Spinal cord (tissue), 10 donors: Measurements from ENCODE around the gene MEOX1. TPM values are rescaled to one million over a fixed set of nuclear protein-coding genes. Genes with fewer than 3 reads are reported as not detected.
"Not testable (repeated sequence)": the region's sequence is repeated elsewhere in the genome, so short reads cannot be mapped to it uniquely, and the experiment has no call there.

Source experiments
- DNase-seq, 6 donors: peaks; one replicate each; pipeline versions ENCODE4 v3.0.0 to v3.0.0-alpha.2; 2013 to 2015; ENCODE audit warnings: low spot score in 6 of 6, low read depth in 4 of 6
- H3K27ac ChIP-seq: one replicate; pipeline ENCODE4 v1.5.1; 2013; ENCODE audit warnings: low read depth, low read length, control low read depth
- H3K27me3 ChIP-seq: one replicate; pipeline ENCODE4 v1.6.1; 2013; ENCODE audit warnings: low read length; ENCODE audit not compliant: control insufficient read depth, insufficient read depth
- H3K36me3 ChIP-seq: one replicate; pipeline ENCODE4 v1.6.1; 2013; ENCODE audit warnings: low read length; ENCODE audit not compliant: control insufficient read depth, insufficient read depth
- H3K4me1 ChIP-seq: one replicate; pipeline ENCODE4 v1.6.1; 2013; ENCODE audit warnings: low read length; ENCODE audit not compliant: control insufficient read depth, insufficient read depth
- H3K4me3 ChIP-seq: one replicate; pipeline ENCODE4 v1.5.1; 2013; ENCODE audit warnings: low read depth, low read length, control low read depth
- H3K9me3 ChIP-seq: one replicate; pipeline ENCODE4 v1.6.1; 2013; ENCODE audit warnings: low read length; ENCODE audit not compliant: control insufficient read depth, insufficient read depth
- WGBS: methylation state at CpG from one replicate; pipeline ENCODE4 v1.1.5; 2013; ENCODE audit warnings: missing lambda C conversion rate; ENCODE audit not compliant: insufficient coverage; 5-methylcytosine and 5-hydroxymethylcytosine counted together
- polyA plus RNA-seq, 2 donors: library from polyadenylated mRNA; unstranded; fragments of 120-200 nt; gene quantifications; one replicate each; pipeline ENCODE4 v1.2.1, GENCODE V29; 2013; ENCODE audit not compliant: insufficient read length in 2 of 2
- total RNA-seq, 2 donors: library from RNA; depleted of rRNA in 1 of 2; stranded (reverse); fragments of 120-200 nt in 1 of 2; fragments of >200 nt in 1 of 2; gene quantifications; one replicate each; pipeline versions ENCODE4 v1.2.3 to v1.2.4, GENCODE V29; 2013 to 2014
- donor health status: healthy.

MEOX1 gene
- total and polyA plus RNA-seq, 4 donors = 0.35 to 2.3 (median 1.7) TPM

GRCh38 chr17:43603321-43603720, 58.4 kb downstream of the MEOX1 start:
- Histone ChIP-seq H3K4me1 (peaks cover 5% of the 10 kb centered on the region), H3K27me3 (no peaks in the 10 kb centered on the region), H3K9me3 (no peaks in the 10 kb centered on the region), H3K36me3 (no peaks in the 10 kb centered on the region), H3K4me3 (no peak overlapping the region), H3K27ac (no peak overlapping the region)
- 100% methylated on average over 1 of the region's 1 CpG for WGBS
- DNase-seq = no peak

- H3K36me3 ChIP-seq, H3K4me1 ChIP-seq, H3K27ac ChIP-seq, H3K4me3 ChIP-seq, H3K9me3 ChIP-seq, H3K27me3 ChIP-seq, DNase-seq: not testable (repeated sequence)
- WGBS = no CpG with 5 or more reads among the region's 4 CpGs
Observed at GRCh38 chr17:43602556-43602955, 59.2 kb downstream of the MEOX1 start.

GRCh38 chr17:43601280-43602039, 60.3 kb downstream of the MEOX1 start:
- no peaks in the 10 kb centered on the region for H3K27me3 ChIP-seq
- H3K27ac ChIP-seq = no peak overlapping the region
- peaks cover 5% of the 10 kb centered on the region for H3K4me1 ChIP-seq
- DNase-seq = peak in 3 of 6 donors; percentile 33 to 74 (median 37)
- H3K9me3 ChIP-seq = no peaks in the 10 kb centered on the region
- WGBS = 50% methylated on average over 7 of the region's 10 CpGs
- no peak overlapping the region for H3K4me3 ChIP-seq
- no peaks in the 10 kb centered on the region for H3K36me3 ChIP-seq

GRCh38 chr17:43599835-43600234, 61.9 kb downstream of the MEOX1 start:
- Histone ChIP-seq H3K27me3 (no peaks in the 10 kb centered on the region), H3K4me1 (peaks cover 5% of the 10 kb centered on the region), H3K4me3 (no peak overlapping the region), H3K9me3 (no peaks in the 10 kb centered on the region), H3K27ac (no peak overlapping the region), H3K36me3 (no peaks in the 10 kb centered on the region)
- 94% methylated on average over 2 of the region's 3 CpGs for WGBS
- no peak for DNase-seq

GRCh38 chr17:43599046-43599395, 62.7 kb downstream of the MEOX1 start:
- Histone ChIP-seq H3K36me3 (no peaks in the 10 kb centered on the region), H3K27ac (no peak overlapping the region), H3K4me1 (peaks cover 5% of the 10 kb centered on the region), H3K9me3 (no peaks in the 10 kb centered on the region), H3K27me3 (no peaks in the 10 kb centered on the region), H3K4me3 (no peak overlapping the region)
- no peak for DNase-seq
- 90% methylated on average over 2 of the region's 5 CpGs for WGBS

GRCh38 chr17:43598357-43599045, 63.2 kb downstream of the MEOX1 start:
- WGBS = 55% methylated on average over 1 of the region's 4 CpGs
- peak overlapping the region; percentile 2 for H3K27ac ChIP-seq
- no peak for DNase-seq
- no peak overlapping the region for H3K4me3 ChIP-seq
- H3K36me3 ChIP-seq = no peaks in the 10 kb centered on the region
- H3K27me3 ChIP-seq = no peaks in the 10 kb centered on the region
- no peaks in the 10 kb centered on the region for H3K9me3 ChIP-seq
- H3K4me1 ChIP-seq = peaks cover 5% of the 10 kb centered on the region

GRCh38 chr17:43597624-43598356, 63.9 kb downstream of the MEOX1 start:
- 92% methylated on average over 5 of the region's 11 CpGs for WGBS
- Histone ChIP-seq H3K27me3 (no peaks in the 10 kb centered on the region), H3K27ac (peak overlapping the region; percentile 2), H3K4me3 (no peak overlapping the region), H3K9me3 (no peaks in the 10 kb centered on the region), H3K4me1 (peaks cover 5% of the 10 kb centered on the region), H3K36me3 (no peaks in the 10 kb centered on the region)
- DNase-seq = peak in 1 of 6 donors; percentile 45

- Histone ChIP-seq H3K27ac (no peak overlapping the region), H3K36me3 (no peaks in the 10 kb centered on the region), H3K27me3 (no peaks in the 10 kb centered on the region), H3K4me3 (no peak overlapping the region), H3K9me3 (no peaks in the 10 kb centered on the region), H3K4me1 (peaks cover 13% of the 10 kb centered on the region)
- 63% methylated on average over 2 of the region's 4 CpGs for WGBS
- DNase-seq = no peak
Observed at GRCh38 chr17:43595466-43595865, 66.3 kb downstream of the MEOX1 start.

- no peaks in the 10 kb centered on the region for H3K36me3 ChIP-seq
- no peaks in the 10 kb centered on the region for H3K27me3 ChIP-seq
- peak in 2 of 6 donors; percentile 68 to 80 for DNase-seq
- no peak overlapping the region for H3K4me3 ChIP-seq
- no peaks in the 10 kb centered on the region for H3K9me3 ChIP-seq
- WGBS = 55% methylated on average over 22 of the region's 28 CpGs
- H3K4me1 ChIP-seq = peaks cover 13% of the 10 kb centered on the region
- H3K27ac ChIP-seq = peak overlapping the region; percentile 84
Observed at GRCh38 chr17:43591779-43592562, 69.8 kb downstream of the MEOX1 start.
